Measurements from ENCODE around the gene NDUFB11. TPM values are rescaled to one million over a fixed set of nuclear protein-coding genes. Genes with fewer than 3 reads are reported as not detected.

NDUFB11 gene
- total RNA-seq, 4 donors from 2014 or later = 52.8 to 75.6 (median 65.9) TPM

DNA sequence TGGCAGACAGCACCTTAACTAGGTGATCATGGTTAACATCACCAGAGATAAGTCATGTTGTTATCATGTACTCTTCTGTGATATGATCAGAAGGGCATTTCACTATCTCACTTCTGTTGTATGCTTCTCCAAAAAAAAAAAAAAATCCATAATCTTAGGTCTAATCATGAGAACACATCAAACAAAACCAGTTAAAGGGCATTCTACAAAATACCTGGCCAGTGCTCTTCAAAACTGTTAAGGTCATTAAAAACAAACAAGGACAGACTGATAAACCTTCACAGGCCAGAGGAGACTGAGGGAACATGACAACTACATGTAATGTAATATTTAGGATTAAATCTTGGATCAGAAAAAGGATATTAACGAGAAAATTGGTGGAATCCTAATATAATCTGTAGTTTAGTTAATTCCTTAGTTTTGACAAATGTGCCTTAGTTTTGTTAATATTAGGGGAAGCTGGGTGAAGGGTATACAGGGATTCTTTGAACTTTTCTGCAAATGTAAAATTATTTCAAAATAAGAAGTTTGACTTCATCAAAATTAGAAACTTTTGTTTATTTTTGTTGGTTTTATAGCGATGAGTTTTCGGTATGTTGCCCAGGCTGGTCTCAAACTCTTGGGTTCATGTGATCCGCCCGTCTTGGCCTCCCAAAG is 18.6 kb upstream of the NDUFB11 start:
- 81 to 95% methylated on average over 5 of the region's 5 CpGs for WGBS, 2 donors
- DNase-seq (ENCODE audit: low spot score in 2 of 2) = peak in 1 of 2 donors; percentile 26
- H3K4me3 ChIP-seq (ENCODE audit: low read depth, poor library complexity, severe bottlenecking) = no peak overlapping the region
- intact Hi-C loops (cut with DNase I; ENCODE audit: low total_unique reads) = no loop called here
- no peak for TF ChIP-seq POLR2A (IDR thresholded peaks at IDR 0.05)
- no peak for TF ChIP-seq CTCF (IDR thresholded peaks at IDR 0.05)

DNA sequence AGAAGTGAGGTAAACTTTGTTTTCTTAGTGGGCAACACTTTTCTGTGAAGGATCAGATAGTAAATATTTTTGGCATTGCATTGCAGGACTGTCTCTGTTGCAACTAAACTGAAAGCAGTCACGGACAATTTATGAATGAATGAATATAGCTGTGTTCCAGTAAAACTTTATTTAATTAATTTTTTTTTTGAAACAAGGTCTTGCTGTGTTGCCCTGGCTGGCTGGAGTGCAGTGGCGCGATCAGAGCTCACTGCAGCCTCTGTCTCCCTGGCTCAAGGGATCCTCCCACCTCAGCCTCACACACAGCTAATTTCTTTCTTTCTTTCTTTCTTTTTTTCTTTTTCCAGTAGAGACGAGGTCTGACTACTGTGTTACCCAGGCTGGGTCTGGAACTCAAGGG is 16.3 kb upstream of the NDUFB11 start:
- TF ChIP-seq POLR2A (IDR thresholded peaks at IDR 0.05) = no peak
- TF ChIP-seq CTCF (IDR thresholded peaks at IDR 0.05) = no peak
- H3K4me3 ChIP-seq (ENCODE audit: low read depth, poor library complexity, severe bottlenecking) = no peak overlapping the region
- intact Hi-C loops (cut with DNase I; ENCODE audit: low total_unique reads) = no loop called here
- DNase-seq (ENCODE audit: low spot score in 2 of 2) = no peak
- 65 to 67% methylated on average over 4 of the region's 4 CpGs for WGBS, 2 donors

- DNase-seq (ENCODE audit: low spot score in 2 of 2) = no peak
- WGBS, 2 donors = 97 to 98% methylated on average over 5 of the region's 5 CpGs
- intact Hi-C loops (cut with DNase I; ENCODE audit: low total_unique reads) = no loop called here
- TF ChIP-seq CTCF (IDR thresholded peaks at IDR 0.05) (no peak), POLR2A (IDR thresholded peaks at IDR 0.05) (no peak)
- H3K4me3 ChIP-seq (ENCODE audit: low read depth, poor library complexity, severe bottlenecking) = no peak overlapping the region
These were observed 14.3 kb upstream of the NDUFB11 start for GRCh38 chrX:47158781-47159180.

DNA sequence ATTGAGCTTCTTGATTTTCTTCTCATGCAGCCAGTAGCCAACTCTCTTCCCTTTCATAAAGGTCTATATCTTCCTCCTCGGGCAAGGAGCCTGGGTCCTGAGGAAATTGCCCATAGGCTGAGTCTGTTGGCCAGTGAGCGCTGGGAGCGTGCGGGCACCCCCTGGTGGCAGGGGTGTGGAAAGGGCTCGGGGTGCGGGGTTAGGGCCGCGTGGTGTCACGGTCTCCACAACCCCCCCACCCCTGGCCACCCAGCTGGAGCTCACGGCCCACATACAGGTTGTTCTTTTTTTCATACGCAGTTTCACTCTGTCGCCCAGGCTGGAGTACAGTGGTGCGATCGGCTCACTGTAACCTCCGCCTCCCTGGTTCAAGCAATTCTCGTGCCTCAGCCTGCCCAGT is 13.6 kb upstream of the NDUFB11 start:
- H3K4me3 ChIP-seq (ENCODE audit: low read depth, poor library complexity, severe bottlenecking) = no peak overlapping the region
- WGBS, 2 donors = 91 to 99% methylated on average over 13 to 16 of the region's 16 CpGs
- DNase-seq (ENCODE audit: low spot score in 2 of 2) = no peak
- intact Hi-C loops (cut with DNase I; ENCODE audit: low total_unique reads) = no loop called here
- TF ChIP-seq POLR2A (IDR thresholded peaks at IDR 0.05) = no peak

GRCh38 chrX:47156611-47157520 is 12.4 kb upstream of the NDUFB11 start:
- intact Hi-C loops (cut with DNase I; ENCODE audit: low total_unique reads) = no loop called here
- no peak for TF ChIP-seq POLR2A (IDR thresholded peaks at IDR 0.05)
- TF ChIP-seq CTCF (IDR thresholded peaks at IDR 0.05) = no peak
- no peak for DNase-seq (ENCODE audit: low spot score in 2 of 2)

GRCh38 chrX:47151435-47151834 is 6.9 kb upstream of the NDUFB11 start:
- no peak overlapping the region for H3K4me3 ChIP-seq (ENCODE audit: low read depth, poor library complexity, severe bottlenecking)
- TF ChIP-seq CTCF (IDR thresholded peaks at IDR 0.05) (no peak), POLR2A (IDR thresholded peaks at IDR 0.05) (no peak)
- intact Hi-C loops (cut with DNase I; ENCODE audit: low total_unique reads) = no loop called here
- no peak for DNase-seq (ENCODE audit: low spot score in 2 of 2)

More at GRCh38 chrX:47156611-47157520, 12.4 kb upstream of the NDUFB11 start:
- H3K4me3 ChIP-seq (ENCODE audit: low read depth, poor library complexity, severe bottlenecking) = no peak overlapping the region
- WGBS, 2 donors = 94 to 100% methylated on average over 1 to 23 of the region's 26 CpGs

Measured in lower leg skin (tissue), 4 donors.